ENCODE data around the gene ZNF23.

Gene ZNF23

DNA sequence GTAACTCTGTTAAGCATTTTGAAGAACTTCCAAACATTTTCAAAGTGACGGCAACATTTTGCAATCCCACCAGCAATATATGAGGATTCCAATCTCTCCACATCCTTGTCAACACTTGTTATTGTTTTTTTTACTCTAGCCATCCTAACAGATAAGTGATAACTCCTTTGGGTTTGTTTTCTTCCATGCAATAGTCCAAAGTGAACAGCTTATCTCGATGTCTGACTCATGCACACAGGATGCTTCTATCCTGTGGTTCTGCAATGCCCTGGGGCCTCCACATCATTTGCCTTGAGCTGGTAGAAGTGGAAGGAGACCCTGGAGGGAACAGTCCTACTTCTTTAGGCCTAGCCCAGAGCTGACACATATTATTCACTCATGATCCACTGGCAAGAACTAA, 33.2 kb downstream of the ZNF23 start:
- in situ Hi-C loops (cut with HindIII; ENCODE audit: low sequenced_read_pairs) = loop anchor here (5.0 kb wide), 1 partner anchor 38 kb away; no protein-coding TSS in a partner anchor

DNA sequence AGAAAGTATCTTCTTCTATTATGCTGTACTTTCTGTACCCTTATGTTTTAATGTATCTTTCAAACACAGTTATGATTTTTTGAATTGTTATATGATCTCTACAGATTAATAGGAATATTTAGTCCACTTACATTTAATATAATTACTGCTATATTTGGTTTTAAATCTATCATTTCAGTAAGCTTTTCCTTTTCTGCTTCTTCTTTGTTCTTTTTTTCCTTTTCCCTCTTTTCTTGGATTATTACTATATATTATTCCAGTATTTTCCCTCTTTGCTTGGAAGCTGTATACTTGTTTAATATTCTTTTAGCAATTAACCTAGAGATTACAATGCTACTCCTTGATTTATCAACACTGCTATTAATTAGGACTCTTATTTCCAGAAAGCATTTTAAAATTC, 33.7 kb downstream of the ZNF23 start:
- in situ Hi-C loops (cut with HindIII; ENCODE audit: low sequenced_read_pairs) = loop anchor here (5.0 kb wide), 1 partner anchor 39 kb away; no protein-coding TSS in a partner anchor

DNA sequence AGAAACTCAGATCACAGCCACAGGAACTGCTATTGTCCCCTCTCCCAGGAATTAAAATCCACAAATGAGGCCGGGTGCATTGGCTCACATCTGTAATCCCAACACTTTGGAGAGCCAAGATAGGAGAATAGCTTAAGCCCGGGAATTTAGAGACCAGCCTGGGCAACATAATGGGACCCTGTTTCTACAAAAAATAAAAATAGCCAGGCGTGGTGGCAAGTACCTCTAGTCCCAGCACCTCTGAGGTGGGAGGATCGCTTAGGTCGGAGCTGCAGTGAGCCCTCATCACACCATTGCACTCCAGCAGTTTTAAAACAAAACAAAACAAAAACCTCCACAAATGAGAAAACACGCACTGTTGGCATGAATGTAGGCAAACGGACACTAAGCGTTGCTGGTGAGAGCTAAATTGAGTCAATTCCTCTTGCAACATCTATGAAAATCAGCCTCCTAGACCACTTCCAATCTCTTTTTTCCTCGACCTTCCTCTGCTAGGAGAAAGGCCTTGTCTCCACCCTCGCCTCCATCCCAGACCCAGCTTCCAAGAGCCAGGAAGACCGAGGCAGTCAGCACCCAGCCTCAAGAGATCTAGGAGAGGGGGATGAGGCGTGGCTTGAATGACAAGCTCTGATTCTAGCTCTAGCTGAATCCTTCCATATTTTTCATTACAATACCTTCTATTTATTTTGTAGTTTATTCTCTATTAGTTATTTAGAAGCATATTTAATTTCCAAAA, 35.0 kb downstream of the ZNF23 start:
- in situ Hi-C loops (cut with HindIII; ENCODE audit: low sequenced_read_pairs) = loop anchor here (5.0 kb wide), 1 partner anchor 40 kb away; no protein-coding TSS in a partner anchor

DNA sequence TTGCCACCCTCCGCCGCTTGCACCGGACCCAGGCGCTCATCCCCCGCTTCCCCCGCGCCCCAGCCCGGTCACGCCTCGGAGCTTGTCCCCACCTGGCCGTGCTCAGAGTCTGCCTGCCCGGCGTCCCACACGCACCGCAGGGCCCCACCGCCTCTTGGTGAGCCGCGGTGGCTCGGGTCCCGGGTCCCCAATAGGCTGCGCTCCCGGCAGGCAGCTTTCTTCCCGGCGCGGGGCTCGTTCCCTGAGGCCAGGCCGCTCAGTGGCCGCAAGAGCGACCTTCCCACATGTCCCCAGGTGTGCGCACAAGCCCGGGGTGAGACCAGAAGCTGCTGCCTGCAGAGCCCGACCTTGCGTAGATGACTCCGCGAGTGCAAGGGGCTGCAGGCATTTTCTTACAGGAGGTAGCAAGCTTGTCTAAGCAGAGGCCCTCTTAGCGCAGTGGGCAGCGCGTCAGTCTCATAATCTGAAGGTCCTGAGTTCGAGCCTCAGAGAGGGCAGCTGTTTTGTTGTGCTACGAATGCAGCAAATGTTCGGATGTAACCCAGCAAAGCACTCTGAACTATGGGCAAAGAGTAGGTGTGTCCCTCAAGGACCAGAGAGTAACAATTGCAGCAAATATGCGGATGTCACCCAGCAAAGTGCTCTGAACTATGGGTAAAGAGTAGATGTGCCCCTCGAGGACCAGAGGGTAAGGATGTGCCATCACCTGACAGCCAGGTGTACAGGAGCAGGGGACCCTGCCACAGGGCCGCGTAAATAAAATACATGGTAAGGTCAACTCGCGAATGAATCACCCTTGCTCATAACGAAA, 35.8 kb downstream of the ZNF23 start:
- in situ Hi-C loops (cut with HindIII; ENCODE audit: low sequenced_read_pairs) = loop anchor here (5.0 kb wide), 1 partner anchor 41 kb away; no protein-coding TSS in a partner anchor

DNA sequence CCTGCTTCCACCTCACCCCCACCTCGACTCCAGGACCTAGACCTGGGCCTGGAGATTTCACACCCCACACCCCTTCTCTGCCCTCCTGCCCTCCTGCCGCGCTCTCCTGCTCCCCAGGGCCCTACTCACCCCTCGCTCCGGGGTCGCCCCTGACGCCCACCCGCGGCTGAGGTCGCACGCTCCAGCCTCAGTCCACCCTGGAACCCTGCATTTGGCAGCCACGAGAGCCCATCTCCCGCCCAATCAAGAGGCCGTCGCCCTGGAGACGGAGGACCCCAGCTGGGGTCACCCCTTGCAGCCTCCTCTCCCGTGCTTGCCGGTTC, 36.3 kb downstream of the ZNF23 start:
- in situ Hi-C loops (cut with HindIII; ENCODE audit: low sequenced_read_pairs) = loop anchor here (5.0 kb wide), 1 partner anchor 42 kb away; no protein-coding TSS in a partner anchor

DNA sequence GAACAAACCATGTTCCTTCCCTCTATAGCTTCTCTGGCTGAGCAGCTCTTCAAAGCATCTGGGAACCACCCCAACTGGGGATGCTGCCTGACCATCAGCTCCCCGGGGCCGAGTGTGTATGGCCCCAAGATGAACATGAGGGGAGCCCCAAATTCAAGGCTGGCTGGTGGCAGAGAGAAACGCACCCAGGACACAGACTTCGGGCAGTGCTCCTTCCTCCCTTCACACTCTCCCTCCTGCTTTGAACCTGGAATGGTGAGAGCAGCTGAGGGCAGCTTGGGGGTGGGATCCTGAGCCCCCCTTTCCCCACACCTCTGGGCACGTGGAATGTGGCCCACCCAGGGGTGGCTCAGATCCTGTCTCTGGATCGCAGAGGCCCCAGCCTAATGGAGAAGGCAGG, 37.4 kb downstream of the ZNF23 start:
- in situ Hi-C loops (cut with HindIII; ENCODE audit: low sequenced_read_pairs) = loop anchor here (5.0 kb wide), 1 partner anchor 43 kb away; no protein-coding TSS in a partner anchor

DNA sequence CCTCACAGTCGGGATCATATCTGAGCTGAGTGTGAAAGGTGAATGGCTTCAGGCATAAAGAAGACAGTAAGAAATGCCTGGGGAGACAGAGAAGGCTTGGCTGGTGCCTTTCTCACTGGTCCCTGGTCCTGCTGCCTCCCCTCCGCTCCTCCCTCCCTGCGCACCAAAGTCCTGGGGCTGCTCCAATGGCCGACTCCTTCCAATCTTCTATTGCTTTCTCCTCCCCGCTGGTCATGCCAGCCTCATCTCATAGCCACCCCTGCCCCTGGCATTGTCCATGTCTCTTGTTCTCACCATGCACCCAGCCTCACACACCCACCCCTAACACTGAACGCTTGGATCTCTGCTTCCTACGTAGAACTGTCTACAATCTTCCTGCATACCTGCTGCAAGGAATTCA, 38.2 kb downstream of the ZNF23 start:
- in situ Hi-C loops (cut with HindIII; ENCODE audit: low sequenced_read_pairs) = no loop called here

DNA sequence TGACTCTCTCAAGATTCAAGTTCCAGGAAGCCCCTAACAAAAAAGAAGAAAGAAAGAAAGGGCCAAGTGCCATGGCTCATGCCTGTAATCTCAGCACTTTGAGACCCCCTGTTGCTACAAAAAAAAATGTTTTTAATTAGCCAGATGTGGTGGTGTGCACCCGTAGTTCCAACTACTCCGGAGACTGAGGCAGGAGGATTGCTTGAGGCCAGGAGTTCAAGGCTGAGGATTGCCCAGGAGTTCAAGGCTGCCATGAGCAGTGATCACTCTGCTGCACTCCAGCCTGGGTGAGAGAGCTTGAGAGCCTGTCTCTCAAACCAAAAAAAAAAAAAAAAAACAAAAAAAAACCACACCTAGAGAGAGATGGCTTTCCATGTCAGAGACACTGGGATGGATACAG, 39.0 kb downstream of the ZNF23 start:
- in situ Hi-C loops (cut with HindIII; ENCODE audit: low sequenced_read_pairs) = no loop called here

DNA sequence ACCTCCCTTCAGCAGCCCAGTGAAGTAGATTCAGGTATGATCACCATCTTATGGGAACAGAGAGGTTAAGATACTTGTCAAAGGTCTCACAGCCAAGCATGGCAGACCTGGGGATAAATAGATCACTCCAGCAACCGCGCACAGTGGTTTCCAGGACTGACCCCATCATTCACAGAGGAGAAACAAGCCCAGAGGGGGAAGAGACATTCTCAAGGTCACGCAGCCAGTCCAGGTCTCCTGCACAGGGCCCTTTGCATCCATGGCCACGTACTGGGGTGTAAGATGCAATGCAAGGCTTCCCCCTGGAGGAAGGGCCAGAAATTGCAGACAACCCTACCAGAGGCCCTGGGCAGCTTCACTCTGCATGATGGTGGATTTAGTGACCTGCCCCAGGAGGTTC, 40.1 kb downstream of the ZNF23 start:
- in situ Hi-C loops (cut with HindIII; ENCODE audit: low sequenced_read_pairs) = no loop called here

DNA sequence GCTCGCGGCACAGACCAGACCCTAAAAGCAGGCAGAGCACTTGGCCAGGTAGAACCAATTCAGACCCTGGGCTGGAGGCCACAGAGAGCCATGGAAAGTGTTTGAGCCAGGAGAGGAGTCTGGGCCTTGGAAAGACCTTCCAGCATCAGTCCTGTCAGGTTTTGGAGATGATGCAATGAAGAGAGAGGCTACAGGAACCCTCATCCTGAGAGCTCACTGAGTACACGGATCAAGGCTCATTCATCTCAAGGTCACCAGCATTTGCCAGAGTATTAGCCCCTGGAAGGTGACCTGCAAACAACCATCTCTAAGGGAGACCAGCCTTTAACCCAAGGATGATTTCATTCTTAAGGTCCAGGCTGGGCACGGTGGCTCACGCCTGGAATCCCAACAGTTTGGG, 48.0 kb downstream of the ZNF23 start:
- in situ Hi-C loops (cut with HindIII; ENCODE audit: low sequenced_read_pairs) = loop anchor here (5.0 kb wide), 1 partner anchor 78 kb away; no protein-coding TSS in a partner anchor

DNA sequence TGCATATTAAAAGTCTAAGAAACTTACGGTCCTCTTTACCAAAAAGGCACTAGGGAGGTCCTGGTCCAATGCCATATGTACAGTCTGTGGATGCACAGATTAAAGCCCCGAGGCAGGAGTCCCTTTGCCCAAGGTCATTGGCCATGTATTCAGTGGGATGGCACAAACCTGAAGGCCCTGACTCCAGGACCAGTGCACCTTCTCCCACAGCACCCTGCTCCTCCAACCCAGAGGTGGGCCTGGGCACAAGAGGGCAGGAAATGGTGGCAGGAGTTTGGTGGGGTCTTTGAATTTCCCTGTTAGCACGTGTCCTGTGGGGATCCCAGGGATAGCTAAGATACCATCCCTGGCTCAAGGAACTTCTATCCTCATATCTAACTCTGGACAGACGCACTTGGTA, 48.7 kb downstream of the ZNF23 start:
- in situ Hi-C loops (cut with HindIII; ENCODE audit: low sequenced_read_pairs) = loop anchor here (5.0 kb wide), 1 partner anchor 79 kb away; no protein-coding TSS in a partner anchor

DNA sequence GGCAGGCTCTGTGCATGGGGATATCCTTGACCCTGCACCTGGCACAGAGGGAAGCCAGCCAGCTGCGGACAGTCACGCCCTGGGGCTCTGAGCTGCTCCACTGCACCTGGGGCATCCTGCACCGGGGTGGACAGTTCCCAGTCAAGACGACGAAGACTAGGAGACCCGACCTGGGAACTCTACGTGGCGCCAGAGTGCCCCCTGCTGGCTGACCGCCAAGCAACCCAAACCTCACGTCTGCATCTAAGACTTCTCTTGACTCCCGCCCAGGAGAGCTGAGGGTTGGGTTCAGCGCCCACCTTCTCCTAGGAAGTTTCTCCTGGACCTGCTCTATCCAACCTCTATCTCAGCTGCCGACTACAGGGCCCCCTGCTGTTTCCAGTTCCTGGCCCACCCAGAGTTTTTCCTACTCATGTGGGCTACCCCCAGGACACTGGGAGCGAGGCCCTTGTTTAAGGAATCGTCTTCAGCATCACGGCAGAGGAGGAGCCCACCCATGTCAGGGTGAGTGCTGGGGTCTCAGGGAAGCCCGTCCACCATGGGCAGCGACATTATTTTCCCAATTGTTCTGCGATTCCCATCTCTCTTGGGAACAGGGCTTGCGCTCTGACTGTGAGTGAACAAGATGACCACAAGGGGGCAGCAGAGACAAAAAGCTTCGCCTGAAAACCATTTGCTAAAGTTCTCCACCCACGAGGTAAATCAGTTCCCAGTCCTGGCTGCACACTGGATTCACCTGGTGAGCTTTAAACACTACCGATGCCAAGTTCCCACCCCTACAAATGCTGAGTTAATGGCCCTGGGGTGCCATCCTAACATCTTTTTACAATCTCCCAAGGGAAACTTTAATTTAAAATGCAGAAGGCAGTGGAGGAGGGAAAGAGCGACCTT, 49.5 kb downstream of the ZNF23 start:
- in situ Hi-C loops (cut with HindIII; ENCODE audit: low sequenced_read_pairs) = loop anchor here (5.0 kb wide), 1 partner anchor 80 kb away; no protein-coding TSS in a partner anchor

DNA sequence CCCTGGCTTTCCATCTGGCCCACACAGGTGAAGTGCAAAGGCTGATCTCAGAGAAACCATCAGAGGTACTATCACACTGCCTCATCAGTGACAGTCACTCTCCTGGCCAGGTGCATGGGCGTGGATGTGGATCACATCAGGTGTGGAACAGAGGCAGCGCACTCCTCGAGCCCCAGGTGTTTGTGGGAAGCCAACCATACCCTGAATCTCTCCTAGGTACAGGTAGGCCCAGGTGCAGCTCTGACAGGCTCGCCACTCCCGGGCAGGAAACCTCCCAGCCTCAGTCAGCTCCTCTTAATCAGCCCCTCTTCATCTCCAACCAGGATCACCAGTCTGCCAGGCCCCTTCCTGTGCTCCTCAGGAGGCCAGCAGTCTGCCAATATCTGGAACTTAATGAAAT, 51.9 kb downstream of the ZNF23 start:
- in situ Hi-C loops (cut with HindIII; ENCODE audit: low sequenced_read_pairs) = loop anchor here (5.0 kb wide), 1 partner anchor 82 kb away; no protein-coding TSS in a partner anchor

DNA sequence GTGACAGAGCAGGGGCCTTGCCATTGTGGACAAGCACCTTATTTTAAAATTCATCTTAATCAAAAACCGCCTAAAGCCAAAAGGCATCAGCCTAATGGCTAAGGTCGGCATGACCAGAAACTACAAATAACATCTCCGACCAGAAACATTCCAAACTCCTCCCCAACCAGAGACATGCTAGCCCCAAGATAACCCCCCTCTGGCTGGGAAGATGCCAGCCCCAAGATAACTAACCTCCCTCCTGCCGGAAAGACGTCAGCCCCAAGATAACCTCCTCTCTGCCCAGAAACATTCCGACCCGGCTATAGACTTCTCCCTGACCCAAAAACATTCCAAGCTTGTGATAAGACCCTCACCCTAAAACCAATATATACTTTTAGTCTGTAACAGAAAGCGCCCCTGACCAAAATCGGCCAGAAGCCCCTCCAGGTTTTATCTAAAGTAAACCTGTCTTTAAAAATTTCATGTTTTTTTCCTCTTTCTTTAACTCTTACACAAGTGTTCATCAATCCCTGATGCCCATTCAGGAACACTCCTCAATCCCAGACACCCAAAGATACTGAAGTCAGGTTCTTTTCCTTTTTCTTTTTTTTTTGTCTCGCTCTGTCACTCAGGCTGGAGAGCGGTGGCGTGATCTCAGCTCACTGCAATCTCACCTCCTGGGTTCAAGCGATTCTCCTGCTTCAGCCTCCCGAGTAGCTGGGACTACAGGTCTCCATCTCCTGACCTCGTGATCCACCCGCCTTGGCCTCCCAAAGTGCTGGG, 52.9 kb downstream of the ZNF23 start:
- in situ Hi-C loops (cut with HindIII; ENCODE audit: low sequenced_read_pairs) = no loop called here

DNA sequence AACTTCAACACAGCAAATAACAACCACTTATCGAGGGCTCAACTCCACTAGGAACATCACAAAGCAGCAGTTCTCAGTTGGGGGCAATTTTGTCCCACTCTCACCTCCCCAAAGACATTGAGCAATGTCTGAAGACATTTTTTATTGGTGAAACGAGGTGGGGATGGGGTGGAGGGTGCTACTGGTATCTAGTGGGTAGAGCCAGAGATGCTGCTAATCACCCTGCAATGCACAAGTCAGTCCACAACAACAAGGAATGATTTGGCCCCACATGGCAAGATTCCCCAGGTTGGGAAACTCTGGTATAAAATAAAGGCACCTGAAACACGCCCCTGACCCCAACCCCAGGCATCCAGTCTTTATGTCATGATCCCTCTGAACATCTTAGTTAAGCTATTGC, 53.5 kb downstream of the ZNF23 start:
- in situ Hi-C loops (cut with HindIII; ENCODE audit: low sequenced_read_pairs) = no loop called here

DNA sequence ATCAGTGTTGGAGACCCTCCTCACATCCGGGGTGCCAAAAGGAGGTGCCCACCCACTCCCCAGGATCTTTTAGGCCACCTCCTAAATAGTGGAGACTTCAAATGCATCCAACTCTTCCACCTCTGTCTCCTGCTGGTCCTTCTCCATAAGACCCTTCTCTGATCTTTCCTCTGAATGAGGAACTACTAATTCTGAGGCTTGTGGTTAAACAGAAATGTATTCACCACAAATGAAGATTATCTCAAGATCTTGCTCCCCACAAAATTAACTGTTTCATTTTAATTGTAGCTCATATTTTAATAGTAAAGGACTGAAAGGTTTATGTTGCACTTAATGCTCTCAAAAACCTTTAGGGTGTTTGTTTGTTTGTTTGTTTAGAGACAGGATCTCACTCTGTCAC, 54.3 kb downstream of the ZNF23 start:
- in situ Hi-C loops (cut with HindIII; ENCODE audit: low sequenced_read_pairs) = no loop called here

DNA sequence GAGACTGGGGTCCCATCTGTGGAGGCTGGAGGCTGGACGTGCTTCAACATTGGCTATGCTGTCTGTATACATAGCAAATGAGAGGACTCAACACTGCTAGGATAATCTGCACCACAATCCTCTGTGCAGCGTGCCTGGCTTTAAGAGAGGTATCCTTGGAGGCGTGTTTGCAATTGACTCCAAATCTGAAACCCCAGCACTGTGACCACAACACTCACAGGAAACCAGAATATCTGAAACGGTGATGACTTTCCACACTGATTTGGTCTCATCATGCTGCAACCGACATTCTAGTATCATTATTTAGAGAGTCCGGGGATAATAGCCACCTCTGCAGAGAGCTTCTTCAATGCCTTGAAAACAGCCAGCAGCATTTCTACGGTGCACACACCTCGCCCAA, 55.3 kb downstream of the ZNF23 start:
- in situ Hi-C loops (cut with HindIII; ENCODE audit: low sequenced_read_pairs) = no loop called here

DNA sequence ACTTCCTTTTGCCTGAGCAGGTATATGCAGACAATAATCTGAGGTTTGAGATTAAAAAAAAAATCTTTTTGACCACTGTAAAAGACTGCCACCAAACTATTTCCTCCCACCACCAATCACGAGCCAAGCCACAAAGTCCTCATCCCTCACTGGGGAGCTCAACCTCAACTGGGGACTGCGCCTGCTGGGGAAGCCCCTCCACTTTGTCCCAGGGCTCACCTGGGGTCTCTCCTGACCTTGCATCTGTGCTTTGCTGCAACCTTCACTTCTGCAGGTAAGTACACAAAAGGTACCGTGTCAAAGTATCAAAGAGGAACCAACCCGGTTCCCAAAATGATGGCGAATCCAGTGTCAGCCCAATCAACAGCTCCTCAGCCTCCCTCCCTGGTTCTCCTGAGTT, 55.7 kb downstream of the ZNF23 start:
- in situ Hi-C loops (cut with HindIII; ENCODE audit: low sequenced_read_pairs) = no loop called here

DNA sequence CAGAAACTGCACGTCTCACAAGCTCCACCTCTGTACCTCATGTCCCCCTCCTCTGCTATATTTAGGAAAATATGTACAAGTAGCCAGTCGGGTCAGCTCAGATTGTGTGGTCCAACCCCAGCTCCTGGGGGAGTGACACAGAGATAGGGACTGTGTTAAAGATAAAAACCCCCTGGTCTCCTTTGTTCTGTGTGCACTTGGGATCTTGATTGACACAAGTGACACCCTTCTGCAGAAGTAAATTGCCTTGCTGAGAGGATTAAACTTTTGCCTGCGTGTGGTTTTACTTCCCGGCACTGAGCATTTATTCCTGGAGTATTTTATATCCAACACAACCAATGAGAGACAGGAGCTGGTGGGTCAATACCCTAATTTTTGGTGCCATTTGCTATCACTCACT, 57.7 kb downstream of the ZNF23 start:
- in situ Hi-C loops (cut with HindIII; ENCODE audit: low sequenced_read_pairs) = no loop called here

DNA sequence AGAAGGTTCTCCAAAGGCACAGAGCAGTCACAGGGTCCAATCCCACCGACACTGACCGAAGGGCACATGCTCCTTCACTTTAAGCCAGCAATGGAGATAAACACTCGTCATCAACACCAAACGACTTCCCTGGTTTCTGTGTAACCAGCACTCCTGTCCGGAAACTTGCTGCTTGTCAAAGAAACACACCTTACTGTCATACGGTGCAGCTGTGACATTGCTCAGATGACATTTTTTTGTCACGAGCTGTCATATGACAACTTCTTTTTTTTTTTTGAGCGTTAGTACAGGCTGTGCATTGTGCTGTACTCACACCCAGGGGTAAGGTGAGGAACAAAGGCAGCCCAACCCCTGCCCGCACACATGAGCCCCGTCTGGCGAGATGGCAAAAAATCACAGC, 59.4 kb downstream of the ZNF23 start:
- in situ Hi-C loops (cut with HindIII; ENCODE audit: low sequenced_read_pairs) = no loop called here
